Thyroid gland (tissue), 4 donors: Measurements from ENCODE around the gene PHGDH. TPM values are rescaled to one million over a fixed set of nuclear protein-coding genes. Genes with fewer than 3 reads are reported as not detected.

Experiments
- DNase-seq, 2 donors: peaks; one replicate each; pipeline ENCODE4 v3.0.0-alpha.2; 2019
- H3K27ac ChIP-seq, 3 donors: fragments of 200-600 bp; sonication (generic); 1 replicate in 2 of 3; 2 replicates in 1 of 3; pipeline ENCODE4 v1.5.1; 2016 to 2019; ENCODE audit warnings: mild to moderate bottlenecking in 1 of 3, moderate library complexity in 1 of 3
- H3K27me3 ChIP-seq: fragments of 200-600 bp; sonication (generic); one replicate; pipeline ENCODE4 v1.5.1; 2019
- H3K36me3 ChIP-seq, 2 donors: fragments of 200-600 bp; sonication (generic); one replicate each; pipeline ENCODE4 v1.5.1; 2016 to 2019
- H3K4me1 ChIP-seq, 2 donors: fragments of 200-600 bp; sonication (generic); one replicate each; pipeline ENCODE4 v1.5.1; 2017 to 2019
- H3K4me3 ChIP-seq, 3 donors: fragments of 200-600 bp; sonication (generic); replicated peaks in 1 of 3; 1 replicate in 2 of 3; 2 replicates in 1 of 3; pipeline ENCODE4 v1.5.1; 2016; ENCODE audit warnings: mild to moderate bottlenecking in 1 of 3
- H3K9me3 ChIP-seq: fragments of 200-600 bp; sonication (generic); one replicate; pipeline ENCODE4 v1.5.1; 2017
- CTCF ChIP-seq, 6 experiments: fragments of 200-600 bp in 3 of 6; fragments of 450-650 bp in 3 of 6; sonication (generic) in 3 of 6; IDR thresholded peaks; one replicate each; pipeline ENCODE4 v1.5.1; 2016 to 2019; ENCODE audit warnings: antibody characterized with exemption in 6 of 6, mild to moderate bottlenecking in 2 of 6, inconsistent platforms in 1 of 6, moderate library complexity in 1 of 6
- POLR2A ChIP-seq, 2 donors: fragments of 450-650 bp; IDR thresholded peaks; one replicate each; pipeline ENCODE4 v1.6.1; 2017; ENCODE audit warnings: antibody characterized with exemption in 2 of 2, mild to moderate bottlenecking in 2 of 2, moderate library complexity in 1 of 2
- WGBS, 2 donors: methylation state at CpG; one replicate each; pipeline ENCODE4 v1.1.5; 2017; 5-methylcytosine and 5-hydroxymethylcytosine counted together
- intact Hi-C: fragments of 100-400 bp; cut with DNase I; formaldehyde crosslinking; loops from one replicate; pipeline ENCODE4 v1.15.1; 2023
- total RNA-seq, 4 donors: library from RNA; depleted of rRNA; stranded (reverse); fragments of >200 nt; gene quantifications; one replicate each; pipeline ENCODE4 v1.2.3, GENCODE V29; 2016

PHGDH gene
- total RNA-seq, 4 donors from 2014 or later, result 36.0 to 308 (median 102) TPM

DNA sequence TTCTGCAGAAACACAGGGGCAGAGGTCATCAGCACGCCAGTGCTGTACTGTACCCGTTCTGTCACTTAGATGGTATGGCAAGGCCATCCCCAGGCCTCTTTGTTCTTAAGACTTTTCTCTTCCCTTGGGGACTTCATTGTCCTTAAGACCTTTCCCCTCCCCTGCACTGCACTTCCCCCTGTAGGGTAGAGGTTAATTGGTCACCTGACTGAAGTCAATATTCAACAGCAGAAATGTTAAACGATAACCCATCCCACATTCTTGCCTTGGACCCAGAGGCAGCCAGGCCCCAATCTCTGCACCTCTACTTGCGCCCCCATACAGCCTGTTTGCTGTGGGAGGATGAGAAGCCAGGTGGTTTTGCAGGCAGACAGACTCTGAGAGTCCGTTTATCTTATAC, 10.2 kb downstream of the PHGDH start:
- intact Hi-C loops, result no loop called here
- H3K27ac ChIP-seq, result no peak overlapping the region
- H3K36me3 ChIP-seq, result no peaks in the 10 kb centered on the region
- DNase-seq, result no peak
- TF ChIP-seq CTCF (IDR thresholded peaks at IDR 0.05) (no peak), POLR2A (IDR thresholded peaks at IDR 0.05) (no peak)
- no peaks in the 10 kb centered on the region for H3K9me3 ChIP-seq
- H3K27me3 ChIP-seq, result no peaks in the 10 kb centered on the region
- 81 to 83% methylated on average over 5 of the region's 5 CpGs for WGBS, 2 donors
- H3K4me1 ChIP-seq, result no peaks in the 10 kb centered on the region
- no peak overlapping the region for H3K4me3 ChIP-seq

DNA sequence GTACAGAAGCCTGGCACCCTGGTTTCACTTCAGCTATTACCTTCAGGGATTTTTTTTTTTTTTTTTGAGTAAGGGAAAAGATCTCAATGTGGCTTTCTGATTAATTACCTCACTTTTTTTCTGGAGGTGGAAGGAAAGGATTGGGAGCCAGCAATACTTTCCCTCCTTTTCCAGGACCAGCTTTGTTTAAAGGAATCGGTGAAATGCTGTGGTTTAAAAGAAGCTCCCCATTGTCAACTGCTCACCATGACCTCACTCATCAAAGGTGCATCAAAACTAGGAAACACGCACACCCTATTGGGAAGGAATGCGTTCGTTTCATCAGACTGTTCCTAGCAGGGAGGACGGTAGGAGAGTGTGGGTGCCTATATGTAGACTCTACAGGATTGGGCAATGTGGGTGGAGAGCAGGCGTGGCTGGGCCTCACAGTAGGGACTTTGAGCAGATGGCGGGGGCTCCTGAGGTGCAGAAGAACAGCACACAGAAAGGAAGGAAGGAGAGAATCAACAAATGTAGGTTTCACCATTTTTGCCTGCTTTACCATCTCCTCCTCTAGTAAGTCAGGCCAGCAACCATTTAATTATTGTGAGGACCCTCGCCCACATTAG, 13.0 kb downstream of the PHGDH start:
- no peak for TF ChIP-seq CTCF (IDR thresholded peaks at IDR 0.05)
- TF ChIP-seq POLR2A (IDR thresholded peaks at IDR 0.05), result no peak
- no peak for DNase-seq
- Histone ChIP-seq H3K4me3 (no peak overlapping the region), H3K36me3 (no peaks in the 10 kb centered on the region), H3K27me3 (no peaks in the 10 kb centered on the region), H3K9me3 (no peaks in the 10 kb centered on the region), H3K4me1 (no peaks in the 10 kb centered on the region), H3K27ac (no peak overlapping the region)
- intact Hi-C loops, result no loop called here
- 85 to 90% methylated on average over 8 of the region's 8 CpGs for WGBS, 2 donors

DNA sequence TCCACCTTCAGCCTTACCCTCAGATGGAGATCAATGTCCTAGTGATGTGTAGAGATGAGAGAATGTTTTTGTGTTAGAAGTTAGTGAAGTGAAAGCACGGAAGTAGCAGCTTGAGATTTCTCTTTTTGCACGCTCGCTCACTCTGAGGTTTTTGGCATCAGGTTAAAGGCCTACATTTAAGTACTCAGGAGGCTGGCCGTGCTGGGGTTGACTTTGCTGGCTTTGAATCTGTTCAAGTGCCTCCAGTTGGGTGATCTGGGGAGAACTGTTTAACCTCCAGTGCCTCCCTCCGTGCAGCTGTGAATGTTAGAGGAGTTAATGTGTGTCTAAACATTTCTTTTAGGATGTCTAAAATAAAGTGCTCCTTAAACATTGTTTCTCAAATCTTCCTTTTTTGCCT, 13.9 kb downstream of the PHGDH start:
- intact Hi-C loops, result no loop called here

DNA sequence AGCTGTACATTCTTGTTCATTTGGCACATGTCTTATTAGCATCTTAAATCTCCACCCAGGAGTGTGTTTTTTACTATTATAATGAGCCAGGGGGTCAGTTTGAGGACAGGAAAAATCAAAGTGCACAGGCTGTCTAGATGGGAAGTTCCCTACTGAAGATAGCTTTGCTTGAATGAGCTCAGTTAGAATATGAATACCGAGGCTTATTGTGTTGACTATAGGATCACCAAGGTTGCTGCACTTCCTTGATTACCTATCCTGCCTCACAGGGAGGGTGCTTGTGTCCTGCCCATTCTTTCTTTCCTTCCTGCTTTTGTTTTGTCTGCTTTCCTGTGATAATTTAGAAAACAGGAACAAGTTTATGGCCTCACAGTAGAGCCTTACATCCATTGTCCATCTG, 16.3 kb downstream of the PHGDH start:
- DNase-seq, result no peak
- Histone ChIP-seq H3K4me1 (peaks cover 17 to 21% of the 10 kb centered on the region in 2 donors), H3K27me3 (no peaks in the 10 kb centered on the region), H3K4me3 (no peak overlapping the region), H3K36me3 (no peaks in the 10 kb centered on the region), H3K27ac (no peak overlapping the region), H3K9me3 (no peaks in the 10 kb centered on the region)
- 43 to 64% methylated on average over 1 of the region's 1 CpG for WGBS, 2 donors
- TF ChIP-seq POLR2A (IDR thresholded peaks at IDR 0.05) (no peak), CTCF (IDR thresholded peaks at IDR 0.05) (no peak)
- intact Hi-C loops, result no loop called here

More for the DNA sequence above, 13.9 kb downstream of the PHGDH start:
- peak; percentile 80 to 81 for DNase-seq
- 32 to 55% methylated on average over 5 of the region's 5 CpGs for WGBS, 2 donors
- Histone ChIP-seq H3K4me3 (no peak overlapping the region), H3K4me1 (peaks cover 0 to under 1% of the 10 kb centered on the region in 2 donors), H3K27ac (peak overlapping the region in 2 of 3 donors; percentile 26 to 33), H3K36me3 (no peaks in the 10 kb centered on the region), H3K27me3 (no peaks in the 10 kb centered on the region), H3K9me3 (no peaks in the 10 kb centered on the region)
- TF ChIP-seq POLR2A (IDR thresholded peaks at IDR 0.05), result no peak
- no peak for TF ChIP-seq CTCF (IDR thresholded peaks at IDR 0.05)

- intact Hi-C loops, result no loop called here
- DNase-seq, result no peak
- TF ChIP-seq CTCF (IDR thresholded peaks at IDR 0.05) (no peak), POLR2A (IDR thresholded peaks at IDR 0.05) (no peak)
- H3K4me1 ChIP-seq, result peaks cover 17 to 21% of the 10 kb centered on the region in 2 donors
- H3K9me3 ChIP-seq, result no peaks in the 10 kb centered on the region
- H3K27me3 ChIP-seq, result no peaks in the 10 kb centered on the region
- no peak overlapping the region for H3K27ac ChIP-seq
- no peaks in the 10 kb centered on the region for H3K36me3 ChIP-seq
- H3K4me3 ChIP-seq, result no peak overlapping the region
Observed at GRCh38 chr1:119729044-119729443, 17.3 kb downstream of the PHGDH start.
